Measurements from ENCODE around the gene LIMCH1.

LIMCH1 gene

GRCh38 chr4:41532882-41533281 is 5.1 kb upstream of the LIMCH1 start:
- DNase-seq = no peak

DNA sequence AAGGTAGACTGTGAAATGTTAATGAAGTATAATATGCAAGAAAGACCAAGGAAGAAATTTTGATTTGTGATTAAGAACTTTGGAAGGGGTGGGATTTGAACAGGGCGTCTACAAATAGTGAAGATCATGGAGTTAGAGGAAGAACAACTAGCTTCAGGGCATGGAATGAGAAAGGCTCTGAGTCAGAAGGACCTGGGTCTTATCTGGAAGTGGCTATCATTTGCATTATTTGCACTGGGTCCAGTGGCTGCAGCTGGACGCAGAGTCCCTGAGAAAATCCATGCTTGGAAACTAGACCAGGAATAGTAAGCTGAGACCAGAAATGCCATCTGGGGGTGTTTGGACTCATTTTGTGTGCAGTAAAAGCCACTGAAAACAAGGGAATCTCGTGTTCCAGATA is 4.3 kb upstream of the LIMCH1 start:
- no peak for DNase-seq

GRCh38 chr4:41534404-41534803 is 3.6 kb upstream of the LIMCH1 start:
- no peak for DNase-seq

- DNase-seq = no peak
Observed at GRCh38 chr4:41535911-41536371, 2.0 kb upstream of the LIMCH1 start.

- no peak for DNase-seq
Observed at GRCh38 chr4:41537292-41537890, 566 bp upstream of the LIMCH1 start.

DNA sequence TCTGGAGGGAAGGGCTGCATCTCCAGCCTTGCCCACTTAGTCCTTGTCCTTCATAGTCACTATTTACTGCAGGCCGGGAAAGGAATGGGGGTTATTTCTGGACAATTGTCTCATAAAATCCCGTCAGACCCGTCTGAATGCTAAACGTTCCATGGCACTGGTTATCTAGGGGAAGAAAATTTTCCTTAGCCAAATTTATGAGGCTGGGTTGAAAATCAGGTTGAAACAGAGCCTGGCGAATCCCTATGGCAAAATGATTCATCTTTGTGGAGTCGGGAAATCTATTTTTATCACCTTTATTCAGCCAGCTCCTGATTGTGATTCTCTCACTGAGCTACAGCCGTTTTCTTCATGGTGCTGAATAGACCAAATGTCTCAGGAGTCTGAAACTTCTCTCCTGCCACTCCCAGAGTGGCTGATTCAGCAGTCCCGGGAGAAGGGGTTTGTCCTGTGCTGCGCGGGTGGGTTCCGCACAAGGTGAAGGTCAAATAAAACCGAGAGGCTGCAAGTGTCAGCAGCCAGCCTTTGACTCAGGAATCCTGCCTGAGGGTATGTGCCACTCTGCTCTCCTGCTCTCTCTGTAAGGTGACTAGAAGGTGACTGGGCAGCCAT is 1.0 kb downstream of the LIMCH1 start:
- DNase-seq = no peak

DNA sequence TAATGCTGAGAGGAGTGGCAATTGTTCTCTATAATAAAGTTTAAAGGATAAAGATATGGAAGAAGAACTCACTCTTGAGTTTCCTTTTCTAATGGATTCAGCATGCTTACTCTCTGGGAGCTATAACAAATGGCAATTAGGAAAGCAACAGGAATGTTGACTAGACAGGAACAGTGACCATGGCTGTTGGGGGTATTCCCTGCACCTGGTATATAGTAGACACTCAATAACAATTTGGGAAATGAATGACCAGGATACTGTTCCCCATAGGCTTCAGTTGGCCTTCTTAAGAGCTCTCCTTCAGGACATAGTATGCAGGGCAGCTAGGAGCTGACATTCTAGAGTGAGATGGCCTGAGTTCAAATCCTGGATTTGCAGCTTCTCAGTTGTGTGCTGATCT is 1.8 kb downstream of the LIMCH1 start:
- no peak for DNase-seq

GRCh38 chr4:41540687-41541086 is 2.7 kb downstream of the LIMCH1 start:
- DNase-seq = no peak

DNA sequence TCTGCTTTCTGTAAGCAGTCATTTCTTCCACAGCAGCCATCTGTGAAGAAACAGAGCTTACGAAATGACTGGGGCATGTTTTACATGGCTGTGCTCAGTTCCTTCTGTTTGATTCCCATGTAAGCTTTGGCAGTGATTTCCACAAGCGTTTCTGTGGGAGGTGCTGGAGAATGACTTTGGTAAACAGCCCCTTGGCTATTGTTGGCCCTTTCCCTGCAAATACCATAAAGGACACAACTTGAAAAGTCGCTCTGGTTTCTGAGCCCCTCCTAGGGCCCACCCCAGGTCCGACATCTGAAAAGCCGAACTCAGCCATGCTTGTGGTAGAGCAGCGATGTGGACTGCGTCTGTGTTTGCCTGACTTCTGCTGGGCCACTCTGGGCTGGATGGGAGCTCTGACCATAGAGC is 3.7 kb downstream of the LIMCH1 start:
- DNase-seq = no peak

DNA sequence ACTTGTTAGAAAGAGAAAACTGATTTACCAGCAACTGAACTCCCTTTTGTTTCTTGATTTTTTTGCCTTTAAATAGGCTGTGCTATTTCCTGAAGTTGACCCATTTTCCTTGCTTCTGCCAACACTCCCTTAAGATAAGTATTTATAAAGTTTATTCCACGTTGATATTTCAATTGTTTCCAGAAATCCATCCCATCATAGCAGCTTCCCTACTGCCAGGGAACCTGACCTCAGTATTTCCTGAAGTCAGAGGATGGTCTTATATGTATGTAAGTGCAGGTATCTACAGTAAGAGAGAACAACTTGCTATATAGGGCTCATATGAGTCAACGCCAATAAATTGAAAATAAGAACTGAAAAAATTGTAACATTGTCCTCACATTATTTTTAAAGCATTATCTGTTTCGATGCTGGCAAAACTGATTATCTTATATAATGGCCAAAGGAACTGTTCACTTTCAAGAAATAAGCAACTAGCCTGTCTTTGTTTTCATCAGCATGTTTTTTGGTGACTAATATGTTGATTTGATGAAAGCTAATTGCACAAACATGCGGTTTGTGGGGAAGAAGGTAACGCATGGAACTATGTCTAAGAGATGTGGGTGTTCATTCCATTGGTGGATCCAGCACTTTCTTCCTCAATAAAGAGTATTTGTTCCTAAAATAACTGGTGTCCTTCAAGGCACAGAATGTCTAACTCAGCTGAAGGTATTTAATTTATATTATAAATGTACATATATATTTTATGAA is 4.7 kb downstream of the LIMCH1 start:
- no peak for DNase-seq

- no peak for DNase-seq
Observed at GRCh38 chr4:41545238-41545637, 7.3 kb downstream of the LIMCH1 start.

DNA sequence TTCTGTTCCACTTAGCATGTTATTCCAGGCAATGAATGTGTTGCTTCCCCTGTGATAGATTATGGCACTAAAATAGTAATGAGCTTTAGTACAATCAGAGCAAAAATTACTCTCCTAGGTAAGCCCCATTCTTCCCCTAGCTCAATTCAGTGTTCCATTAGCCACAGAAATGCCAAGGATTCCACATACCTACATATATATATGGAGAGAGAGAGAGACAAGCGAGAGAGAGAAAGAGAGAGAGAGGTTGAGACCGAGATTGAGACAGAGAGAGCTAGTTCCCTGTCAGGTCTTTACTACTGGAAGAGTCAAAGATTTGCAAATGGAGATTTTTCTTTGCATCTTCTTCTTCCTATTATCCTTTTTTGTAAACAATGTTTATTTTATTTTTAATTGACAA is 8.7 kb downstream of the LIMCH1 start:
- no peak for DNase-seq

- no peak for DNase-seq
Observed at GRCh38 chr4:41548305-41548880, 10.4 kb downstream of the LIMCH1 start.

GRCh38 chr4:41549478-41549877 is 11.5 kb downstream of the LIMCH1 start:
- no peak for DNase-seq

GRCh38 chr4:41550308-41550707 is 12.4 kb downstream of the LIMCH1 start:
- no peak for DNase-seq

GRCh38 chr4:41551536-41551935 is 13.6 kb downstream of the LIMCH1 start:
- no peak for DNase-seq

DNA sequence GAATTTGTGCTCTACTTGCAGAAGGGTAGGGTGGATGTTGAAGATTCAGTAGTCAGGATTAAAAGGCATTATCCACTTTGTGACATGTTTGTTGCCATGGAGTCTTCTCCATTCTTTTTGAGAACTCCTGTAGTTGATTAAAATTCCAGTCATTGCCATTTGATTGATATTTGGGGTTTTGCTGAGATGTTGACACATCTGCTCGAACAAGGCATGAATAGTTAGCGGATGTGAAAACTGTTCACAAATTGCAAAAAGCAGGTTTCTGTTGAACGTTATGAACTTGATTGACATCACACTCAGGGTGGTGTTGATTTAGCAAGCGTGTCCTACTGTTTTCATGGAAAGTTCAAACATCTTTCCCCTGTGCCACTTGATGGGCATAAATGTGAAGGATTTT is 16.9 kb downstream of the LIMCH1 start:
- no peak for DNase-seq

DNA sequence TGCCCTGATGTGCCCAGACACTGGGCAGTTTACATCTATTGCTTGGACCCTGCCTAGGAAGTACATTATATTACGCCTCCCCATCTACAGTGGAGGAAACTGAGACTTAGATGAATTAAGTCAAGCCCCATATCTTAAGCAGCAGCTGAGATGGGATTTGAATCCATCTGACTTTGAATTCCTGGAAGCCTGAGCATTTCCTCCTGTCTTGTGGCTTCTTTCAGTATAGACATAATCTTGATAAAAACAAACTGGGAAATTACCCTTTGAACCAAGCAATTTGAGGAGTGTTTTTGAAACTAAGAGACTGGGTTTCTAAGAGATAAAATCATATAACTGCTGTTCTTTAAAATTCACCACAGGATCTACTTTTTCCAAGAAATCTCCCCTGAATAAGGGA is 18.6 kb downstream of the LIMCH1 start:
- no peak for DNase-seq

DNA sequence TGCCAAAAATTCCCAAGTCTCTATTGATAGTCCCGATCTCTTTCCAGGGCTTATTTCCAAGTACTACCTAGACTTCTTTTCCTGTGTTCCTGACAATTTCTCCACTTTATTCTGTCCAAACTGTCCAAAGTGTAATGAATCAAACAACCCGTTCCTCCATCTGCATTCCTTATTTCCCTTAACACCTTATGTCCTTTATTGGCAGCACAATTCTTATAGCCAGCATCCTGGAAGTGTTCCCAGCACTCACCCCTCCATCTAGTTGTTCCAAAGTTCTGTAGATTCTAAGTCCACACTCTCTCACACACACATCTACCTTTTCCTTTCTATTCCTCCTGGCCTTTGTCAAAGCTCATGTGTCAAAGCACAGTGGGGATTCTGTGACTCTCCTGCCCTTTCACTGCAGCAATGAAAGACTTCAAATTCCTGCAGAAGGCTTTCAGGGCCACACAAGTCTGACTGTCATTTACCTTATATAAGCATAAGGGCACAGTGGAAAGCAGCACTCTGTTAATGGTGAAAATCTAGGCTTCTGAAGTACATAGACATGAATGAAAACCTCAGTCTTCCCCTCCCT is 22.1 kb downstream of the LIMCH1 start:
- DNase-seq = no peak

DNA sequence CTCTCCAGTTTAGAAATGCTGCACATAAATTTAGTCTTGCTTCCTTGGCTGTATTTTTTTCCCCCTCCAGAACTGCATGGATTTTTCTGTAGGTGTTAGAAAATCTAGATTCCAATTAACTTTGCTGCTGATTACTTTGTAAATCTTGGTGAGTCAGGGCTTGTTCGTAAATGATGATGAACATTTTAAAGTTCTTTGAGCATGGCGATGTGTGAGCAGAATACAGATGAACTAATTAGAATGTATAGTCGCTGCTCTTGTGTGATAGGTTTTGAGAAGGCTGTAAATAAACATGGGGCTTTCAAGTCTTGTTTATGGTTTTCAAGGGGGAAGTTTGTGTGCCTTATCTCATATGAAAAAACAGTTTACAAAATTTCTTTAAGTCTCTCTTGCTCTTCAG is 23.3 kb downstream of the LIMCH1 start:
- DNase-seq = no peak

GRCh38 chr4:41567186-41567585 is 29.2 kb downstream of the LIMCH1 start:
- DNase-seq = no peak

- no peak for DNase-seq
Observed at GRCh38 chr4:41568363-41568762, 30.4 kb downstream of the LIMCH1 start.

DNA sequence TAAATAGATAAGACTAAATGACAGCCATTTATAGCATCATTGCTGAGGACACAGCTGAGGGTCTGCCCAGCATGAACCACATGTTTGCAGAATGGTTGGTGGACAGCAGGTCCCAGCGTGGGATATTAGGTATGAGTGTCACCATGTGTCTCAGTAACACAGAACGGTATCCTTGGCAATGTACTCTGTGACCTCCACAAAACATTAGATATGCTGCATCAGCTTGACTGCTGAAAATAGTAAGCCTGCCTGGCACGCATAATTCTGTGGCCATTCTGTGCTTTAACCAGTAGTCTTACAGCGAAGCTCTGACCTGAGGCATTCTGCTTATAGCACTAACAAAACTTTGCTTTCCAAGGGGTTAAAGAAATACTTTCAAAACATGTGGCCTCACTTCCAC is 32.0 kb downstream of the LIMCH1 start:
- DNase-seq = no peak

DNA sequence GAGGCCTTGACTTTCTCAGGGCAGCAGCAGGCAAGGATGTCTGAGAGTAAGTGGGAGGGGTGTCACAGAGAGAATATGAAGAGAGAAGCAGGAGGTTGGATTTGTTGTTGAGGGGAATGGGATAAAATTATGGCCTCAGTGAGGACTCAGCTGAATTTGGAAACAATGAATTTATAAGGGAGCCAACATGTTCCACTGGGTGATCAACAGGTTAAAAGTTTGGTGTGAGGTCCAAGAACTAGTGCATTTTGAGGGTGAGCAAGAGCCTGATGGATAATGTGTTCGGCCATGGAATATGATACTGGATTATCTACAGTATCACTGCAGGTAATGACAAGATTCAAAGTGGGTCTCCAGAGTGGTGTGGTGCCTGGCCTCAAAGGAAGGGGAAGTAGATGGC is 33.5 kb downstream of the LIMCH1 start:
- DNase-seq = no peak

Measured in NCI-H2171 (cell line).